Right lobe of liver (tissue), 6 donors: Measurements from ENCODE around the gene CHST3. TPM values are rescaled to one million over a fixed set of nuclear protein-coding genes. Genes with fewer than 3 reads are reported as not detected.

Source experiments
- ATAC-seq, 4 donors: fragments of 200-7000 bp; cut with Tn5 transposase; one replicate each; pipeline ENCODE4 v1.9.1; 2020; ENCODE audit warnings: mild to moderate bottlenecking in 4 of 4, moderate library complexity in 4 of 4
- DNase-seq, 3 donors: peaks; one replicate each; pipeline ENCODE4 v3.0.0-alpha.2; 2020
- H3K27ac ChIP-seq, 3 donors: fragments of 200-600 bp; one replicate each; pipeline ENCODE4 v1.8.0; 2022
- H3K27me3 ChIP-seq, 2 donors: fragments of 200-600 bp; one replicate each; pipeline ENCODE4 v1.8.0; 2022
- H3K36me3 ChIP-seq, 4 donors: fragments of 200-600 bp; sonication (generic) in 1 of 4; one replicate each; pipeline versions ENCODE4 v1.5.1 to v1.8.0; 2017 to 2022; ENCODE audit warnings: control low read depth in 1 of 4
- H3K4me1 ChIP-seq, 4 donors: fragments of 200-600 bp; sonication (generic) in 1 of 4; one replicate each; pipeline versions ENCODE4 v1.5.1 to v1.8.0; 2017 to 2022; ENCODE audit warnings: control low read depth in 1 of 4
- H3K4me3 ChIP-seq, 3 donors: fragments of 200-600 bp; one replicate each; pipeline ENCODE4 v1.8.0; 2022
- H3K9me3 ChIP-seq, 4 donors: fragments of 200-600 bp; sonication (generic) in 1 of 4; one replicate each; pipeline versions ENCODE4 v1.5.1 to v1.8.0; 2017 to 2022; ENCODE audit warnings: control low read depth in 1 of 4
- CTCF ChIP-seq, 4 donors: fragments of 200-600 bp in 3 of 4; fragments of 450-650 bp in 1 of 4; IDR thresholded peaks; one replicate each; pipeline versions ENCODE4 v1.5.1 to v1.8.0; 2016 to 2022; ENCODE audit warnings: antibody characterized with exemption in 4 of 4, mild to moderate bottlenecking in 2 of 4
- POLR2A ChIP-seq: fragments of 450-650 bp; IDR thresholded peaks from one replicate; pipeline ENCODE4 v1.6.1; 2017; ENCODE audit warnings: antibody characterized with exemption, mild to moderate bottlenecking
- WGBS: methylation state at CpG from one replicate; pipeline ENCODE4 v1.1.6; 2018; ENCODE audit warnings: low coverage, low lambda C conversion rate; ENCODE audit not compliant: insufficient coverage; ENCODE audit errors: missing lambda C conversion rate; 5-methylcytosine and 5-hydroxymethylcytosine counted together
- intact Hi-C, 2 donors: fragments of 100-400 bp; cut with DNase I; formaldehyde crosslinking; loops; one replicate each; pipeline versions ENCODE4 v1.11.2 to v1.14.1; 2022
- total RNA-seq, 6 experiments: library from RNA; depleted of rRNA in 2 of 6; stranded (reverse); fragments of >200 nt in 2 of 6; fragmentation: NEBNext Ultra II Directional in 3 of 6; extraction: Animal tissue kit (Norgen Biotek cat#: 25700) in 3 of 6; gene quantifications; one replicate each; pipeline versions ENCODE4 v1.1.0 to v1.2.4, GENCODE V29; 2016 to 2023
- donor health status: DM: no; HTN: yes; CAD: no.
- donor health status: DM: no; HTN: no; CAD: no.
- donor health status: DM: no; HTN: no; CAD: no.
- donor health status: DM: no; HTN: yes; CAD: no.
- donor health status: DM: no; HTN: yes; CAD: no.

Gene CHST3
- total RNA-seq, 6 experiments from 2014 or later: 0.81 to 2.5 (median 1.8) TPM

GRCh38 chr10:72007246-72007892 is 43.2 kb downstream of the CHST3 start:
- Histone ChIP-seq H3K4me1 (no peaks in the 10 kb centered on the region), H3K4me3 (no peak overlapping the region), H3K27me3 (no peaks in the 10 kb centered on the region), H3K36me3 (no peaks in the 10 kb centered on the region), H3K27ac (no peak overlapping the region), H3K9me3 (no peaks in the 10 kb centered on the region)
- intact Hi-C loops: no loop called here
- DNase-seq: no peak
- 88% methylated on average over 8 of the region's 59 CpGs for WGBS
- TF ChIP-seq POLR2A: no peak
- no peak for TF ChIP-seq CTCF (IDR thresholded peaks at IDR 0.05)
- ATAC-seq: no peak

- intact Hi-C loops: no loop called here
- 50% methylated on average over 5 of the region's 58 CpGs for WGBS
Measured at GRCh38 chr10:72008096-72008981, 44.1 kb downstream of the CHST3 start.

GRCh38 chr10:72009051-72009424 is 44.8 kb downstream of the CHST3 start:
- intact Hi-C loops: no loop called here
- 72% methylated on average over 9 of the region's 9 CpGs for WGBS
- H3K27ac ChIP-seq: peak overlapping the region in 1 of 3 donors; percentile 47
- TF ChIP-seq CTCF (IDR thresholded peaks at IDR 0.05): no peak
- no peak for TF ChIP-seq POLR2A
- ATAC-seq (no peak), DNase-seq (no peak)
- H3K9me3 ChIP-seq: no peaks in the 10 kb centered on the region
- H3K27me3 ChIP-seq: no peaks in the 10 kb centered on the region
- H3K36me3 ChIP-seq: no peaks in the 10 kb centered on the region
- H3K4me3 ChIP-seq: no peak overlapping the region
- H3K4me1 ChIP-seq: no peaks in the 10 kb centered on the region

More at GRCh38 chr10:72008096-72008981, 44.1 kb downstream of the CHST3 start:
- DNase-seq (no peak), ATAC-seq (no peak)
- no peaks in the 10 kb centered on the region for H3K4me1 ChIP-seq
- no peaks in the 10 kb centered on the region for H3K9me3 ChIP-seq
- TF ChIP-seq CTCF (IDR thresholded peaks at IDR 0.05) (no peak), POLR2A (no peak)
- H3K36me3 ChIP-seq: no peaks in the 10 kb centered on the region
- no peaks in the 10 kb centered on the region for H3K27me3 ChIP-seq
- no peak overlapping the region for H3K4me3 ChIP-seq
- no peak overlapping the region for H3K27ac ChIP-seq

- intact Hi-C loops: no loop called here
- 71% methylated on average over 7 of the region's 12 CpGs for WGBS
- peak in 2 of 3 donors; percentile 34 to 55 for DNase-seq
Measured at GRCh38 chr10:72009425-72010081, 45.4 kb downstream of the CHST3 start.

More at GRCh38 chr10:72009425-72010081, 45.4 kb downstream of the CHST3 start:
- no peaks in the 10 kb centered on the region for H3K36me3 ChIP-seq
- no peaks in the 10 kb centered on the region for H3K9me3 ChIP-seq
- peak overlapping the region in 2 of 3 donors; percentile 47 to 56 for H3K27ac ChIP-seq
- H3K4me3 ChIP-seq: no peak overlapping the region
- TF ChIP-seq POLR2A: no peak
- TF ChIP-seq CTCF (IDR thresholded peaks at IDR 0.05): no peak
- peak; percentile 62 to 84 (median 73) for ATAC-seq
- no peaks in the 10 kb centered on the region for H3K4me1 ChIP-seq
- H3K27me3 ChIP-seq: no peaks in the 10 kb centered on the region
